Fibroblast of lung (primary cell): ENCODE measurements around the gene CRYBA4.

Source experiments
- EZH2 ChIP-seq: IDR thresholded peaks from 2 replicates; pipeline ENCODE4 v1.5.1; 2012; ENCODE audit warnings: low read length, control low read depth, mild to moderate bottlenecking; ENCODE audit errors: missing control alignments
- TF ChIP-seq, protein P1 (sequence below), 2 donors: IDR thresholded peaks in 1 of 2; conservative IDR thresholded peaks in 1 of 2; 1 replicate in 1 of 2; 2 replicates in 1 of 2; pipeline ENCODE4 v1.5.1; 2011 to 2012; ENCODE audit warnings: low read length in 2 of 2, control low read depth in 1 of 2, inconsistent platforms in 1 of 2, low read depth in 1 of 2, mild to moderate bottlenecking in 1 of 2

DNA sequence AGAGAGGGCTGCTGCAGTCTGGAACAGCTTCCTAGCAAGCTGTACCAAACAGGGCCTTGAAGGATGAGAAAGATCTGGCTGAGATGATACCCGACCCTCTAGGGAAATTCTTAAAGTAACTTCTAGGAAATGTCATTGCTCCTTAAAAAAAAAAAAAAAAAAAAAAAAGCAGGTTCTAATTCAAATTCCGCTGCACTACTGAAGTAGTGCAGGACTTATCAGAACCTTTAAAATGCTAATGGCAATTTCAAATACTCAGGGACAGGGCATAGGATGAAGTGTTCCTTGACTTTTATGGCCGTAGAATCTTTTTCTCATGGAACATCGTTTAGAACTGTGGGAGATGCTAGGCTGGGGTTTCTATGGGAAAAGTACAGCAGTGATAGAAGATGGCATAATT lies 48.7 kb downstream of the CRYBA4 start:
- TF ChIP-seq, protein P1, sequence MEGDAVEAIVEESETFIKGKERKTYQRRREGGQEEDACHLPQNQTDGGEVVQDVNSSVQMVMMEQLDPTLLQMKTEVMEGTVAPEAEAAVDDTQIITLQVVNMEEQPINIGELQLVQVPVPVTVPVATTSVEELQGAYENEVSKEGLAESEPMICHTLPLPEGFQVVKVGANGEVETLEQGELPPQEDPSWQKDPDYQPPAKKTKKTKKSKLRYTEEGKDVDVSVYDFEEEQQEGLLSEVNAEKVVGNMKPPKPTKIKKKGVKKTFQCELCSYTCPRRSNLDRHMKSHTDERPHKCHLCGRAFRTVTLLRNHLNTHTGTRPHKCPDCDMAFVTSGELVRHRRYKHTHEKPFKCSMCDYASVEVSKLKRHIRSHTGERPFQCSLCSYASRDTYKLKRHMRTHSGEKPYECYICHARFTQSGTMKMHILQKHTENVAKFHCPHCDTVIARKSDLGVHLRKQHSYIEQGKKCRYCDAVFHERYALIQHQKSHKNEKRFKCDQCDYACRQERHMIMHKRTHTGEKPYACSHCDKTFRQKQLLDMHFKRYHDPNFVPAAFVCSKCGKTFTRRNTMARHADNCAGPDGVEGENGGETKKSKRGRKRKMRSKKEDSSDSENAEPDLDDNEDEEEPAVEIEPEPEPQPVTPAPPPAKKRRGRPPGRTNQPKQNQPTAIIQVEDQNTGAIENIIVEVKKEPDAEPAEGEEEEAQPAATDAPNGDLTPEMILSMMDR (conservative IDR thresholded peaks at IDR 0.05 in 1 of 2, IDR thresholded peaks at IDR 0.05 in 1 of 2; ENCODE audit: low read depth in 1 of 2, low read length in 2 of 2), result no peak
- TF ChIP-seq EZH2, result no peak
